Natural killer cell (primary cell): Measurements from ENCODE around the gene CCDC57. TPM values are rescaled to one million over a fixed set of nuclear protein-coding genes. Genes with fewer than 3 reads are reported as not detected.

Experiments used
- ATAC-seq, 3 donors: fragments of 150-1000 bp in 2 of 3; fragments of 200-7000 bp in 1 of 3; cut with Tn5 transposase; 1 replicate in 1 of 3; 2 replicates in 2 of 3; pipeline ENCODE4 v1.10.0; 2021; ENCODE audit warnings: mild to moderate bottlenecking in 2 of 3, moderate library complexity in 2 of 3
- DNase-seq, 2 donors: peaks; one replicate each; pipeline versions ENCODE4 v3.0.0 to v3.0.0-alpha.2; 2013 to 2021; ENCODE audit warnings: mixed read lengths in 1 of 2
- H3K27ac ChIP-seq: one replicate; pipeline ENCODE4 v1.5.1; 2013; ENCODE audit warnings: mild to moderate bottlenecking, low read length
- H3K27me3 ChIP-seq: one replicate; pipeline ENCODE4 v1.6.1; 2013; ENCODE audit warnings: low read length; ENCODE audit not compliant: control insufficient read depth, insufficient read depth
- H3K36me3 ChIP-seq: one replicate; pipeline ENCODE4 v1.6.1; 2013; ENCODE audit warnings: low read length; ENCODE audit not compliant: control insufficient read depth, insufficient read depth
- H3K4me1 ChIP-seq: one replicate; pipeline ENCODE4 v1.6.1; 2013; ENCODE audit warnings: low read length; ENCODE audit not compliant: control insufficient read depth, insufficient read depth
- H3K4me3 ChIP-seq: one replicate; pipeline ENCODE4 v1.5.1; 2013; ENCODE audit warnings: low read length
- H3K9me3 ChIP-seq: one replicate; pipeline ENCODE4 v1.6.1; 2013; ENCODE audit warnings: low read length; ENCODE audit not compliant: control insufficient read depth, insufficient read depth
- H3K27ac Mint-ChIP-seq, 2 donors: one replicate each; pipeline ENCODE4 v1.8.0; 2022; ENCODE audit warnings: mild to moderate bottlenecking in 2 of 2, mixed read lengths in 2 of 2, moderate library complexity in 1 of 2
- H3K27me3 Mint-ChIP-seq, 2 donors: one replicate each; pipeline ENCODE4 v1.8.0; 2022; ENCODE audit warnings: low read depth in 2 of 2, mixed read lengths in 2 of 2
- H3K36me3 Mint-ChIP-seq: one replicate; pipeline ENCODE4 v1.8.0; 2022; ENCODE audit warnings: mixed read lengths
- H3K4me1 Mint-ChIP-seq, 2 donors: one replicate each; pipeline ENCODE4 v1.8.0; 2022; ENCODE audit warnings: mixed read lengths in 2 of 2
- H3K4me3 Mint-ChIP-seq: one replicate; pipeline ENCODE4 v1.8.0; 2022; ENCODE audit warnings: mild to moderate bottlenecking, moderate library complexity, mixed read lengths
- H3K9me3 Mint-ChIP-seq, 2 donors: one replicate each; pipeline ENCODE4 v1.8.0; 2022; ENCODE audit warnings: mixed read lengths in 2 of 2
- WGBS: methylation state at CpG from one replicate; pipeline ENCODE4 v1.1.7; 2013; ENCODE audit warnings: missing lambda C conversion rate; ENCODE audit not compliant: insufficient coverage; 5-methylcytosine and 5-hydroxymethylcytosine counted together
- intact Hi-C: fragments of 100-400 bp; cut with micrococcal nuclease; formaldehyde crosslinking; loops from one replicate; pipeline ENCODE4 v1.14.2; 2022
- total RNA-seq, 4 donors: library from RNA; stranded (reverse); fragments of 120-200 nt in 1 of 4; gene quantifications; one replicate each; pipeline versions ENCODE4 v1.2.3 to v1.2.4, GENCODE V29; 2013 to 2022
- TF ChIP-seq, protein P1 (sequence below): fragments of 200-600 bp; IDR thresholded peaks from one replicate; pipeline ENCODE4 v1.8.0; 2022; ENCODE audit warnings: antibody characterized with exemption

CCDC57 gene
- total RNA-seq, 3 donors from 2014 or later (not counting 1 experiment from before 2014, with no cell fraction given) = 69.7 to 79.2 (median 75.1) TPM

DNA sequence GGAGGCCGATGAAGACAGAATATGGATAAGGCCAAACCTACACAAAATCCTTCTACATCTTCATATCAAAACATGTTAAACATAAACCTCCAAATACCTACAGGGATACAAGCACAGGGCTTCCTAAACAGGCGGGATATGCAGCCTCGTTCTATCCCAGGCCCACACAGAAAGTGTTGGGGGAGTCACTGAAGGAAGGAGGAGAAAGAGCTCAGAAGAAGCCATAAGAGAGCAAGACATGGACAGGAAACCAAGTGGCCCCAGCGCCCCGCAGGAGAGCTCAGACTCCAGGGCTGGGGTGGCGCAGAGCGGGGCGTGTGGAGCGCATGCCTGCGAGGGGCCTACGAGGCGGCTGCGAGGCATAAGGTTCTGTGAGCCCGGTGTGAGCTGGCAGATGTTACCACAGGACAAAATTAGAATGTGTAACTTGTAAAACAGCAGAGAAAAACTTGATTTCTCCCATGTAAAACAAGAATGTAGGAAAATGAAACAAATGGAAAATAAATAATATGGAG is 103.6 kb downstream of the CCDC57 start:
- H3K27ac Mint-ChIP-seq = peak overlapping the region in 1 of 2 donors; percentile 22
- H3K27me3 Mint-ChIP-seq = no peaks in the 10 kb centered on the region
- H3K4me1 Mint-ChIP-seq = peaks cover 15 to 25% of the 10 kb centered on the region in 2 donors
- TF ChIP-seq, protein P1, sequence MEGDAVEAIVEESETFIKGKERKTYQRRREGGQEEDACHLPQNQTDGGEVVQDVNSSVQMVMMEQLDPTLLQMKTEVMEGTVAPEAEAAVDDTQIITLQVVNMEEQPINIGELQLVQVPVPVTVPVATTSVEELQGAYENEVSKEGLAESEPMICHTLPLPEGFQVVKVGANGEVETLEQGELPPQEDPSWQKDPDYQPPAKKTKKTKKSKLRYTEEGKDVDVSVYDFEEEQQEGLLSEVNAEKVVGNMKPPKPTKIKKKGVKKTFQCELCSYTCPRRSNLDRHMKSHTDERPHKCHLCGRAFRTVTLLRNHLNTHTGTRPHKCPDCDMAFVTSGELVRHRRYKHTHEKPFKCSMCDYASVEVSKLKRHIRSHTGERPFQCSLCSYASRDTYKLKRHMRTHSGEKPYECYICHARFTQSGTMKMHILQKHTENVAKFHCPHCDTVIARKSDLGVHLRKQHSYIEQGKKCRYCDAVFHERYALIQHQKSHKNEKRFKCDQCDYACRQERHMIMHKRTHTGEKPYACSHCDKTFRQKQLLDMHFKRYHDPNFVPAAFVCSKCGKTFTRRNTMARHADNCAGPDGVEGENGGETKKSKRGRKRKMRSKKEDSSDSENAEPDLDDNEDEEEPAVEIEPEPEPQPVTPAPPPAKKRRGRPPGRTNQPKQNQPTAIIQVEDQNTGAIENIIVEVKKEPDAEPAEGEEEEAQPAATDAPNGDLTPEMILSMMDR = no peak
- no peaks in the 10 kb centered on the region for H3K27me3 ChIP-seq
- no peaks in the 10 kb centered on the region for H3K9me3 ChIP-seq
- H3K9me3 Mint-ChIP-seq = no peaks in the 10 kb centered on the region
- no peak overlapping the region for H3K4me3 ChIP-seq
- intact Hi-C loops = no loop called here
- ATAC-seq (no peak), DNase-seq (no peak)
- no peaks in the 10 kb centered on the region for H3K36me3 ChIP-seq
- no peaks in the 10 kb centered on the region for H3K36me3 Mint-ChIP-seq
- WGBS = 88% methylated on average over 14 of the region's 14 CpGs
- H3K27ac ChIP-seq = no peak overlapping the region
- no peak overlapping the region for H3K4me3 Mint-ChIP-seq
- peaks cover 28% of the 10 kb centered on the region for H3K4me1 ChIP-seq

DNA sequence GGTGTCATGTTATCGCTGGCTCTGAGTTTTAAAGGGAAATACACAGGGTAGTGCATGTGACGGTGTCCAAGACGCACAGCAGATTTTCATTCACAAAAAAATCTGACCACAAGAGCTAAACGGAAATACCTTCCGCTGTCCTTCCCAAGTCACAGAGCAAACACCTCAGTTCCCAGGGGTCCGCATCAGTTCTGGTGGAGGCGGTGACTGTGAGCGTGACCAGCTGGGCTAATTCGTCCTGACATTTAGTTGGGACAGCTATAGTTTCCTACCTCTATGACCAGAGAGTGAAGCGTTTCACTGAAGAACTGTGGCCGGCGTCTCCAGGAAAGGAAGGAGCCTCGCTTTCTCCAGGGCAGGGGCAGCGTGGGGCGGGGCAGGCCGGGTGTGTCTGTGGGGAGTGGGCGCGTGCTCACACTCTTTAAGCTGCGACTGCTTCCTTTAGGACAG is 104.1 kb downstream of the CCDC57 start:
- TF ChIP-seq, protein P1 = no peak
- no peak overlapping the region for H3K27ac ChIP-seq
- H3K4me1 ChIP-seq = peaks cover 28% of the 10 kb centered on the region
- no peak for DNase-seq
- no peaks in the 10 kb centered on the region for H3K9me3 ChIP-seq
- no peaks in the 10 kb centered on the region for H3K27me3 Mint-ChIP-seq
- ATAC-seq = no peak
- H3K4me3 Mint-ChIP-seq = peak overlapping the region; percentile 9
- peaks cover 15 to 25% of the 10 kb centered on the region in 2 donors for H3K4me1 Mint-ChIP-seq
- 91% methylated on average over 19 of the region's 19 CpGs for WGBS
- H3K36me3 ChIP-seq = no peaks in the 10 kb centered on the region
- no peaks in the 10 kb centered on the region for H3K9me3 Mint-ChIP-seq
- intact Hi-C loops = no loop called here
- H3K27me3 ChIP-seq = no peaks in the 10 kb centered on the region
- H3K4me3 ChIP-seq = no peak overlapping the region
- H3K36me3 Mint-ChIP-seq = no peaks in the 10 kb centered on the region
- peak overlapping the region in 1 of 2 donors; percentile 22 for H3K27ac Mint-ChIP-seq

DNA sequence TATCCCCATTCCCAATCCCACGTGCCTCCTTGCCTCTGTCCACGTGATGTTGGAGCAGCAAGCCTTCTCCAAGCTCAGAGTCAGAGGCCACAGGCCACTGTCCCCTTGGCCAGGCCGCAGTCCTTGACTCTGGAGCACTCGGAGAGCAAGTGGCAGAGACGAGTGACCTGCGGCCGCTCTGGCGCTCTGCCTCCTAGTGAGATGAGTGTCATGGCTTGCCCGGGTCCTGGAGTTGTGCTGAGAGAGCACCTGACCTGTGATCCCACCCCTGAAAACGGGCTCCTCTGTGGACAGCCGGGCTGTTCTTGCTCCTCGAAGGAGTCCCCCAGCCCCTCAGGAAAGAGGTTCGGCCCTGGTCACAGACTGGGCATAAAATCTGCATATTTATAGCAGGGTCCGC is 104.6 kb downstream of the CCDC57 start:
- intact Hi-C loops = no loop called here
- no peaks in the 10 kb centered on the region for H3K9me3 Mint-ChIP-seq
- peak overlapping the region in 1 of 2 donors; percentile 22 for H3K27ac Mint-ChIP-seq
- WGBS = 96% methylated on average over 14 of the region's 14 CpGs
- Histone ChIP-seq H3K36me3 (no peaks in the 10 kb centered on the region), H3K27me3 (no peaks in the 10 kb centered on the region), H3K4me3 (no peak overlapping the region), H3K9me3 (no peaks in the 10 kb centered on the region), H3K27ac (no peak overlapping the region), H3K4me1 (peaks cover 28% of the 10 kb centered on the region)
- no peaks in the 10 kb centered on the region for H3K36me3 Mint-ChIP-seq
- DNase-seq = no peak
- H3K27me3 Mint-ChIP-seq = no peaks in the 10 kb centered on the region
- H3K4me3 Mint-ChIP-seq = no peak overlapping the region
- no peak for ATAC-seq
- peaks cover 15 to 25% of the 10 kb centered on the region in 2 donors for H3K4me1 Mint-ChIP-seq
- TF ChIP-seq, protein P1 = no peak

DNA sequence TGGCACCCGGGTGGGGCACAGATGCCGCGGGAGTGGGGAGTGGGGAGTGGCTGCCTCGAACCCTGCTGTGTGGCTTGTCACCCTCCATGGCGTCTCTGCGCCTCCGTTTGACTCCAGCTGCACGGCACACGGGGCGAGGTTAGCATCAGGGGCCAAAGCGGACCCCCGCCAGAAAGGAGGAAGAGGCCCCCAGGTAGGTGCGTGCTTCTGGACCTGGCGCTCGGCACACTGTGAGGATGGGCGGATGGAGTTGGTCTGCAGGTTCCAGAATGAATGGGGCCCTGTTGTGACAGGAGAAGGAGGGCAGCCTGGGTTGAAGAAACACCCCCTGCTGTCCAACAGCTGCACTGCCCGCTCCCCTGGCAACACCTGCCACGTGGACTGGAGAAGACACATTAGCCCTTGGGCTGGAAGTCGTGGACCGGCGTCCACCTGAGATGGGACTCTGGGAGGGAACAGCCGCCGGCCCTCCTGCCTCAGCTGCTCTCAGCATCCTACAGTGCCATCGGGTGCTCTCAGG is 105.2 kb downstream of the CCDC57 start:
- ATAC-seq = no peak
- intact Hi-C loops = no loop called here
- peaks cover 28% of the 10 kb centered on the region for H3K4me1 ChIP-seq

More for the DNA sequence above, 105.2 kb downstream of the CCDC57 start:
- whole genome bisulfite sequencing = 90% methylated on average over 24 of the region's 24 CpGs
- Mint-ChIP-seq H3K4me1 (peaks cover 15 to 25% of the 10 kb centered on the region in 2 donors), H3K27me3 (no peaks in the 10 kb centered on the region), H3K36me3 (no peaks in the 10 kb centered on the region), H3K9me3 (no peaks in the 10 kb centered on the region), H3K27ac (no peak overlapping the region), H3K4me3 (no peak overlapping the region)
- H3K27me3 ChIP-seq = no peaks in the 10 kb centered on the region
- H3K9me3 ChIP-seq = no peaks in the 10 kb centered on the region
- H3K36me3 ChIP-seq = no peaks in the 10 kb centered on the region
- no peak overlapping the region for H3K4me3 ChIP-seq
- DNase-seq = peak in 1 of 2 donors; percentile 31
- H3K27ac ChIP-seq = peak overlapping the region; percentile 88
- TF ChIP-seq, protein P1 = no peak
